GM19328 (cell line): Measurements from ENCODE around the gene RALGPS1.

Experiments used
- ATAC-seq: cut with Tn5 transposase; IDR thresholded peaks from one replicate; pipeline ENCODE4 v1.9.1; 2021; ENCODE audit warnings: mild to moderate bottlenecking, moderate library complexity; ENCODE audit not compliant: unreplicated experiment

RALGPS1 gene

GRCh38 chr9:127050152-127050551, 135.6 kb downstream of the RALGPS1 start:
- ATAC-seq: no peak

DNA sequence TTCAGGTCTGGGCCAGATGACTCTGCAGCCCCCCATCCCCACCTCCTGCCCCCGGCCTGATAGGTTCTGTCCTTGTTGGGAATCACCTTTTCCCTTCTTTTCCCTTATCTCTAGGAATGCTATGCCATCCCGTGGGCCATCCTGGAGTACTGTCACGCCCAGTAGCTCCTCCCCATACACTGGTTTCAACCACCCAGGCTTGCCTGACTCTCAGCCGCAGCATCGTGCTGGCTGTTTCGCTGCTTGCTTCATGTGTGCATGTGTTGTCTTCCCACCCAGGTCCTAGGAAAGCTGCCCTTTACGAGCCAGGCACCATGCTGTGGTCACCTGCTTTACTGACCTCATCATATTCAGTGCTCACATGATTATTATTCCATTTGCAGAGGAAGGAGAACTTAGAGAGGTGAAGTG, 136.0 kb downstream of the RALGPS1 start:
- no peak for ATAC-seq

- no peak for ATAC-seq
Measured at GRCh38 chr9:127051881-127052595, 137.5 kb downstream of the RALGPS1 start.

DNA sequence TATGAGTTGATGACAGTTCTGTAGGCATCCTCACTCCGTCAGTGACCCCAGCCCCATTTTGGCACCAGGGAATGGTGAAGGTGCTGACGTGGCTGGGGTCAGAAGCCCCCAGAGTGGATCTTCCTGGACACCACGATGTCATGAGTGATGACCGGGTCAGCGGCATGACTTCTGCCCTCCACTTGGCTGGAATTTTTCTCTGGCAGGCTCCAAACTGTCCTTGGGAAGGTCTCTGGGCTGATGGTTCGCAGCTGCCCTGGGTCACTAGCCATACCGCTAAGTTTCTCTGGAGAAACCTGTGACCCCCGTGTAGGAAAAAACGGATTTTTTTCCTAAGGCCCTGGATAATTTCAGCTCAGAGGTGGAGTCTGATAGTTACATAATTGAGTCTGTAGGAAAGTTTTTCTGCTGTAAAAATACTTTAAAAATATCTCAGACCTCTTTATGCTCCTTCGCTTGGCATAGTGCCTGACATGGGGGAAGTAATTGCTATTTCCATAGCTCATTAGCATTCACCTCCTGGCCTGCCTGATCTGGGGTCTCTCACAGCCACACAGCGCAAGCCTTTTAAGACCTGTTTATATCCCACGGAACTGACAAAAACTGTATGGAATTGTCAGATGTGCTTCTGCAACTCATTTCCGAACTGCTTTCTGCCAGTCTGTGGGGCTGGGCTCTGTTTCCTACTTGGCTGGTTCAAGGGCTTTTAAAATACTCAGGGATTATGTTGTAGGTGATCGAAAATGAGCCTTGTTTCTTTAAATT, 138.7 kb downstream of the RALGPS1 start:
- no peak for ATAC-seq

DNA sequence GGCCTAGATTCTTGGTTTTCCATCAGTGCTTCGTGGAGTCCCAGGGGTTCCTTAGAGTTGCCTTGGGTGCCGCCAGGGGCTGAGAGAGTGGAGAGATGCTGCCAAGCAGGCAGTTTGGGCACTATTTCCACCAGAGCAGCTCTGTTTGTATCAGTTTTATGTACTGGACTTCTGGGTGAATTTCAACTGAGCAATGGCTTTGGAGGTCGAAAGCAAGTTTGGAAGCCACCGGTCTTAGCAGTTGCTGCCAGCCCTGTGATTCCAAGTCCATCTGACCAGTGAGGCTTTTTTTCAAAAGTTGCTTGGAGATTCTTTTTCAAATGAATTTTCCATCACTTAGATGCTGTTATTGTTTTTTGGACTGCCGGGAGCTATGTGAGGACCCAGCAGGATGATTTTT, 139.4 kb downstream of the RALGPS1 start:
- no peak for ATAC-seq

- ATAC-seq: no peak
Measured at GRCh38 chr9:127055745-127056402, 141.3 kb downstream of the RALGPS1 start.

GRCh38 chr9:127056446-127056845, 141.9 kb downstream of the RALGPS1 start:
- ATAC-seq: no peak

- ATAC-seq: no peak
Measured at GRCh38 chr9:127058011-127058644, 143.5 kb downstream of the RALGPS1 start.

DNA sequence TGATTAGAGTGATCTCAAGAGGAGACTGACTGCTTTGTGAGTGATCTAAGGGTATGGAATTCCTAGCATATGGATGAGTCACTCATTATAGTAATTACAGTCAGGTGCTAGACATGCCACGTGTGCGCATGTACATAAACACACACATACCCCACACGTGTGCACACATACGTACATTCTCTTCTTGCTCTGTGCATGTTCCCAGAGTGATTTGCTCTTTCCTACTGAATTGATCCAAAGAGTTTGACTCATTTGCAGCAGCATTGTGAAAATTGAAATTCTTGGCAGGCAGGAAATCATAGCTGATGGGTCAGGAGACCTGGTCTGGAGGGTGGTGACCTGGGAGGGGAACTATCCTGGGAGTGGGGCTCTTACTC, 144.1 kb downstream of the RALGPS1 start:
- ATAC-seq: no peak

GRCh38 chr9:127059030-127059429, 144.4 kb downstream of the RALGPS1 start:
- no peak for ATAC-seq

DNA sequence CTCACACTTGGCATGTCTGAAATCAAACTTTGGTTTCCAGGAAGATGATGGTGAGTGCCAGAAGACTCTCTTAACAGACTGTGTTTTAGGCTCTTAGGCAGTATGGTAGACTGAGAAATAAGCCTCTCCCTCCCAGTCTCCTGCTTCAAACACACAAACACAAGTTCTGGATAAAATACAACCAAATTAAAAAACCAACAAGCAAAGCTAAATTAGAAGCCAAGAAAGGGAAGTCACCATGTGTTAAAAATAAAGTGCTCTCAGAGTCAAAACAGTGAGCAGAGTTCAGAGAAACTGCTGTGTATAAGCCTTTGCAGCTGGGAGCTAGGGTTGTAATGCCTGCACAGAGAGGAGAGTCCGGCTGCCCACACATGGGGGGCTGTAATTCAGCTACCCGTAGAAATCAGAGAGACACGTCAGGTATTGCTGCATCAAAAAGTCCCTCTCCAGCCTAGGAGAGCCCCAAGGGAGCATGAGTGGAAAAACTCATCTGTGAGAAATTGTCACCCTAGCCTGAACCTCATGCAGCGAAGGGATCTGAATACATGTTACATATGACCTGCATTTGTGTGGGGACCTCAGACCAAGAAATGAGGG, 145.3 kb downstream of the RALGPS1 start:
- no peak for ATAC-seq

DNA sequence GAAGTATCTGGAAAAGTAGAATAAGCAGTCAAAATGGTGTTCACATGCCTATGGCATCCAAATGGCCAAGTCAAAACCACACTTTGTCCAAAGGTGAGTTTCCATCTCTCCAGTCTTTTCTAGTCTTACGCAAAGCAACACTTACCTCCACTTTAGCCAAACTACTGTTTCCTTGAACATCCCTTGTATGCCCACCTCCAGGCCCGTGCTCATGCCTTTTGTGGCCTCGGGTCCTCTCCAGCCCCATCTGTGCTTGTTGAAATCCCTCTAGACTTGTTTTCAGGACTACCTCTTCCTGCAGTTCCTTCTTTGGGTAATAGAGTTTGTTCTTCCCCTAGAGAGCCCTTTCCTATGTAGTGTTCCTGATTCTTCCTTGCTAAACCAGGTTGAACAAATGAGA, 146.8 kb downstream of the RALGPS1 start:
- ATAC-seq: no peak

- ATAC-seq: no peak
Measured at GRCh38 chr9:127064335-127064734, 149.8 kb downstream of the RALGPS1 start.

DNA sequence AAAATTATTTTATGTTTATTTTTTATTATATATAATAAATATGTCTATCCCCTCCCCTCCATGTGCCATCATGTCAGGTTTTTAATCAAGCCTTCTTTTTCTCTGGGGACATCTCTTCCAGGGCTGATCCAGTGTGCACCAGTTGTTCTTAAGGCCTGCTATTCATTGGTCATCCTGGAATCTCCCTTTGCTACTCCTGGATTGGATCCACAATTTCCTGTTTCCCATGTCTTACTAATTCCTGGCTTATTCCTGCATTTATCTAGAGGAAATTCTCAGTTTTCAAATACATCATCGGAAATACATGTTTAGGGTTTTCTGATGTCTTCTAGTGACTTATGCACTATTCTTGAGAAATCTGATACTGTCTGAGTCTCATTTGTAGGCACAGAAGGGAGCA, 151.0 kb downstream of the RALGPS1 start:
- ATAC-seq: no peak

- ATAC-seq: no peak
Measured at GRCh38 chr9:127066060-127066850, 151.7 kb downstream of the RALGPS1 start.

- ATAC-seq: no peak
Measured at GRCh38 chr9:127066851-127067136, 152.2 kb downstream of the RALGPS1 start.

DNA sequence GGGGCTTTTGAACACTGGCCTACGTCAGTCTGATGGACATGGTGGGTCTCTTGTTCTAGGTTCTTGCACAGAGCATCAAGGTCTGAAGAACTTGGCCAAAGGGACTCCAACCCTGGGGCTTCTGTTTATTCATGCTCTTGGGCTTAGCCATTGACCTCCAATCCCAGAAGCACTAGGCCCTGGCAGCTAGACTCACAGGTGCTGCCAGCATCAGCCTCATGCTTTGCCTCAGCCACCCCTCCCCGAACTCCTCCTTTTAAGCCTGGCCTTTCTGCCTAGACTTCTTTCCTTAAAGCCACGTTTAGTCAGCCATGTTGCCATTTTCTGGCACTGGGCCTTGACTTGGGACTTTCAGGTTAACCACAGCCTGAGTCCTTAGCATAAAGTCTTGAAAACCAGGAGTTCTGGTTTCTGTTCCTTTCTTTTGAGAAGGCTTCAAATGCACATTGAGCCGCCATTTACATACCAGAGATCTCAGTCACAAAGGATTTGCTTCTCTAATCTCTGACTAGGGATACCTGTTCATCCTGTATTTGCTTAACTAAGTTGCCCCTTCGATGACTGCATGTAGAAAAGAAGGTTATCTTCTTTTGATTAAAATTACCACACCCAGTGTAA, 153.1 kb downstream of the RALGPS1 start:
- no peak for ATAC-seq

DNA sequence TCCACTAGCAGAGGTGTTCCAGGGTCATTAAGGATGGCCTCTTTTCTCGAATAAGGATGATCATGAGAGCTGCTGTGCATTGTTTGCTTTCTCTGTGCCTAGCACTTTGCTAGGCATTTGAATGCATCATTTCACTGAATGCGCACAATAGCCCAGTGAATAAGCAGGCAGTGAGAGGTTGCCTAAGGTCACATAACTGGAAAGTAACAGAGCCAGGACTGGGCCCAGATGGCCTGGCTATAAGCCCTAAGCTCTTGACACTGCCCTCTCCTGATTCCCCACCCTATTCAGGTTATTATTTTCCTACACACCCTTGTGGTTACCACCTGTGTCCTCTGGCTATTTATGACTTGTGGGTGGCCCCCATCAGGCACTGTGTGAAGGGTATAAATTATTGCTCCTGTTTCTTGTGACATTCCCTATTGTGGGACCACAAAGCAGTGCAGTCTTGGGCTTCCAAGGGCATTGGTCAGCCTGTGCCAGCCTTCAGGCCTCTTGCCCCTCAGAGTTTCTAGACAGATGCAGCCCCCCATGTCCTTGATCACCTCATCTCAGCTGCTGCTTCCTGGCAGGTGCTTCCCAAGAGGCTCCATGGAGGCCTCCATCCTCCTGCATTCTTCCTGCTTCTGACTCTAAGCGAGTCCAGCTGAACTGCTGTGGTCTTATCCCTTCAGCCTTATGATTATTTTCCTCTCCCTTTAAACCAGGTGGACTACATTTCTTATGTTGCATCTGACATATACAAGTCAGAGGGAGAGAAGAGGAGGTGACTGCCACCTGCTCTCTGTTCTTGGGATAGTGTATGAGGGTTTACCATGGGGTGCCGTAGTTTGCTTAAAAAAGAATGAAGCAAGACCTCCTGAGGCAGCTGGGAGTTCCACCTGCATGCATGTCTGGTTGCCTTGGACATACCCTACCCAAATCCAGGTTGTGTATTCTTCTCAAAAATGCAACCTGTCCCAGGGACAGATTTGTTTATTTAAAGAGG, 160.3 kb downstream of the RALGPS1 start:
- ATAC-seq: no peak
